C4-2B (cell line): ENCODE data around the gene TSGA10.

Experiments used
- H3K27ac ChIP-seq: fragments of 450-650 bp; 2 replicates; pipeline ENCODE4 v1.5.1; 2017
- CTCF ChIP-seq: fragments of 450-650 bp; conservative IDR thresholded peaks from 2 replicates; pipeline ENCODE4 v1.5.1; 2017; ENCODE audit warnings: mild to moderate bottlenecking
- ZFX ChIP-seq: fragments of 450-650 bp; IDR thresholded peaks from 2 replicates; pipeline ENCODE4 v1.6.1; 2017

Gene TSGA10

DNA sequence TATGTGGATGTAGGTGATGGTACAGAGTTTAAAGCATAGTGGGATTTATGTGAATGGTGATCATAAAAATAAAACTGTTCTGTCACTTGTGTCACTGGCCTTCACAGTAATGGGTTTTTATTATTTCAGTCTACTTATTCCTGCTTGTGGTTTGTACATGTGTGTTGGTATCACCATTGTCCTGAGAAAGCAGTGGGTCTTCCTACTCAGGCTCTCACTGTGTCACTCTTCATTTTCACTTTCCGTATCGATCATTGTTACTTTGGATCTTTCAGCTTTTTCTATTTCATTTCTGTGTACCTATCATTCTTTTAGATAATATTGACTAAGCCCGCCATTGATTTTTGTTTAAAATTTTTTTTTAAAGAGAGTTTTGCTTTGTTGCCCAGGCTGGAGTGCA lies 33.6 kb upstream of the TSGA10 start:
- no peak overlapping the region for H3K27ac ChIP-seq
- TF ChIP-seq CTCF (no peak), ZFX (no peak)

DNA sequence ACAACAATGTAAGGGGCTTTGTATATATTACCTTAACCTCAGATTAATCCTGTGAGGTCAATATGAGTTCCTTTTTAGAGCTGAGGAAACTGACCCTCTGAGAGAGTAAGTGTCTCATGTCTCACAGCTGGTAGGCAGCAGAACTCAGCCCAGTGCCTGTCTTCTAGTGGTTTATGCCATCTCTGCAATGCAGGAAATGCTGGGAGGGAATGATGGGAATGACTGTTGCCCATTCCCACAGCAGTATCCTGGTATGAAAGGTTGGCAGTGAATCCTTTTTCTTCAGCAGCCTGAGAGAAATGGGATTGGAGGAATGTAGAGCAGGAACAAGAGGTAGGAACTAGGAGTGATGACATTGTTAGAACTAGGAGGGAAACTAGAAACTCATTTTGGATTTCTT lies 32.3 kb upstream of the TSGA10 start:
- no peak for TF ChIP-seq CTCF
- TF ChIP-seq ZFX = no peak
- H3K27ac ChIP-seq = no peak overlapping the region

- no peak for TF ChIP-seq CTCF
- TF ChIP-seq ZFX = no peak
- H3K27ac ChIP-seq = no peak overlapping the region
Measured at GRCh38 chr2:99184811-99185210, 30.1 kb upstream of the TSGA10 start.

- peak overlapping the region; percentile 71 for H3K27ac ChIP-seq
- TF ChIP-seq ZFX = no peak
- no peak for TF ChIP-seq CTCF
Measured at GRCh38 chr2:99183025-99183424, 28.3 kb upstream of the TSGA10 start.

GRCh38 chr2:99181624-99182000 lies 26.9 kb upstream of the TSGA10 start:
- TF ChIP-seq ZFX (no peak), CTCF (no peak)
- peak overlapping the region; percentile 77 for H3K27ac ChIP-seq

DNA sequence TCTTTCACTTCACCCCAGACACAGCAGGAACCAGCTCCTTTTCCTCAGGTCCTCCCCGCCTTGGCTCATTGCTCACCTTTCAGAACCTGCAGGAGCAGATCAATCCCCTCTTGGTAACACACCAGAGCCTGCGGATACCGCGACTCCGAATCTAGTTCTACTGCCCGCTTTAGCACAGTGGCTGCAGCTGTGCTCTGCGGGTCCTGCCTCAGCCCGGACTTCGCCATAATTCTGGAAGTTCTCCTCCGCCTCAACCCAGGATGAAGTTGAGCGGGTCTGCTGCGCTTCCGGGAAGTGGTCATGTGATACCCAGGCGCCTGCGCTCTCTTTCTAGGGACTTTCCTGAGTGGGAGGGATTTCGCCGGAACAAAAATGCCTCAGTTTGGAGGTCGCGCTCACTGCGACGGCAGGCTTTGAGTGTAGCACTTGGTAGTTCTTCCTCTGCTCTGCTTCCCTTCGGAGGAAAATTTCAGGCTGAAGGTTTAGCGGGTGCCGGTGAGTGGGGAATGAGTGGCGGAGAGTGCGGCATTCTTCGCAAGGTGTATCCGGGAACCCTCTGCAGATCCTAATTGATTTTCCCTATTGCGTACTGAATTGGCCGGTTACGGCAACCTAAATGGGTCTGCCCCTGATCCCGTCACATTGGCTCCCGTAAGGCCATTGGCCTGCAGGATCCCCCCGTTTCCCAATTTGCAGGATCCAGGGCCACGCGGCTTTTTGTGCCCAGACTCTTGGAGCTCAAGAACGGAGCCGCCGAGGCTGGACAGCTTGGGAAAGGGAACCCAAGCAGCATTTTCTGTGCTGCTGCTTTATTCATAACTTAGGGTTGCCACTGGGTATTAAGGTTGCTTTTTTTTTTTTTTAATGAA lies 26.2 kb upstream of the TSGA10 start, which contains the start of the genes MITD1 and MRPL30:
MITD1 (minus strand) TSS at position 304 of the 869 bp plus-strand sequence; CDS start at position 227, 77 bp downstream.
MRPL30 (plus strand) TSS at position 430 of the 869 bp plus-strand sequence. CDS start 5,020 bp downstream, outside the sequence.
- TF ChIP-seq ZFX (peak; percentile 44; the same call in 1 of the 2 replicates), CTCF (no peak)
- peak within 1 kb of the TSS; percentile 77 for H3K27ac ChIP-seq

DNA sequence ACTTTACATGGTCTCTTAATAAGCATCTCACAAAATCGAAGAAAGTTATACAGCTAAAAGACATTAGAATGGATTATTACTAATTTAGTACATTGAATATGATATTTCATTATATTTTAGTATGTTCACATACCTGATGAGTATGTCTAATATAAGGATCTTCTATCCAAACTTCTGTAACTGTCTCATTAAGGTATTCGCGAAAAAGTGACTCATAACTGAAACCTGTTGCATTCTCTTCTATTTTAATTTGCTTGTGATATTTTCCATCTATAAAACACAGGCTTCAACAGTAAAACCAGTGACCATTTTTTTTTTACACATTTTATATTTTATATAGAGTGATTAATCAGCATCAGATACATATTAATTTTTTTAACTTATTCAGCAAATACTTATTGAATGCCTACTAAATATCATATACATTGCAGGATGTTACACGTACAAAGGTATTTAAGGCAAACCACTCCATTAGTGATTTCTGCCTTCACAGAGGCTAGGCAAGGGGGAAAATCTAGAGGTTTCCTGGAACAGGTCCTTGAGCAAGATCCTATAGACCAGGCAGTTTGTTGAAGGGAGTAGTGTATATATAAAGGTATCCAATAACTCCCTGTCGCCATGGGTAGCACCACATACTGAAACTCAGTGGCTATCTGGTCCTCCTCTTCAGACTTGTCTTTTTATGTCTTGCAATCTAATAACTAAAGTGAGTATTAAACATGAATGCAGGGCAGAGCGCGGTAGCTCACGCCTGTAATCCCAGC lies 16.8 kb upstream of the TSGA10 start:
- no peak for TF ChIP-seq CTCF
- no peak for TF ChIP-seq ZFX
- H3K27ac ChIP-seq = no peak overlapping the region
